PC-3 (cell line): ENCODE data around the gene KLK13.

Experiments
- EZH2 ChIP-seq: fragments of 300-600 bp; sonication (generic); IDR thresholded peaks from one replicate; pipeline ENCODE4 v1.6.1; 2017; ENCODE audit warnings: antibody characterized with exemption, mild to moderate bottlenecking, low read length; ENCODE audit not compliant: unreplicated experiment
- EZH2phosphoT487 ChIP-seq: fragments of 300-600 bp; sonication (generic); IDR thresholded peaks from 2 replicates; pipeline ENCODE4 v1.6.1; 2018; ENCODE audit warnings: mild to moderate bottlenecking, antibody characterized with exemption, low read length, borderline replicate concordance
- TF ChIP-seq, protein P1 (sequence below): fragments of 300-600 bp; sonication (generic); conservative IDR thresholded peaks from 2 replicates; pipeline ENCODE4 v1.5.1; 2017; ENCODE audit warnings: antibody characterized with exemption, low read depth, mild to moderate bottlenecking, low read length

DNA sequence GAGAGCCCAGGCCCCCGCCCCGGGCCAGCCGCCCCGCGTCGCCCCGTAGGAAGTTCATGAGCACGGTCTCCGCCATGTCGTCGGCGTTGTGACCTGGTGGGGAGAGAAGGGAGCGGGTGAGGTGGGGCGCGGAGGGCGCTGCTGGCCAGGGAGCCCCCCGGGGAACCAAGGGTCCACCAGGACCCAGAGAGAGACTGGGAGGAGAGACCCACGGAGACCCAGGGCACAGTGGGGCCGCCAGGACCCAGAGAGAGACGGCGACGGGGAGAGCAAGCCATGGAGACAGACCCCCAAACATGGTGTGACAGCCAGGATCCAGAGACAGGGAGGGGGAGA, 34.1 kb upstream of the KLK13 start:
- TF ChIP-seq, protein P1, sequence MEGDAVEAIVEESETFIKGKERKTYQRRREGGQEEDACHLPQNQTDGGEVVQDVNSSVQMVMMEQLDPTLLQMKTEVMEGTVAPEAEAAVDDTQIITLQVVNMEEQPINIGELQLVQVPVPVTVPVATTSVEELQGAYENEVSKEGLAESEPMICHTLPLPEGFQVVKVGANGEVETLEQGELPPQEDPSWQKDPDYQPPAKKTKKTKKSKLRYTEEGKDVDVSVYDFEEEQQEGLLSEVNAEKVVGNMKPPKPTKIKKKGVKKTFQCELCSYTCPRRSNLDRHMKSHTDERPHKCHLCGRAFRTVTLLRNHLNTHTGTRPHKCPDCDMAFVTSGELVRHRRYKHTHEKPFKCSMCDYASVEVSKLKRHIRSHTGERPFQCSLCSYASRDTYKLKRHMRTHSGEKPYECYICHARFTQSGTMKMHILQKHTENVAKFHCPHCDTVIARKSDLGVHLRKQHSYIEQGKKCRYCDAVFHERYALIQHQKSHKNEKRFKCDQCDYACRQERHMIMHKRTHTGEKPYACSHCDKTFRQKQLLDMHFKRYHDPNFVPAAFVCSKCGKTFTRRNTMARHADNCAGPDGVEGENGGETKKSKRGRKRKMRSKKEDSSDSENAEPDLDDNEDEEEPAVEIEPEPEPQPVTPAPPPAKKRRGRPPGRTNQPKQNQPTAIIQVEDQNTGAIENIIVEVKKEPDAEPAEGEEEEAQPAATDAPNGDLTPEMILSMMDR: no peak
- TF ChIP-seq EZH2 (no peak), EZH2phosphoT487 (no peak)
